IMR-90 (cell line): ENCODE data around the gene SLC41A1. TPM values are rescaled to one million over a fixed set of nuclear protein-coding genes. Genes with fewer than 3 reads are reported as not detected.

Experiments
- ATAC-seq: fragments of 200-7000 bp; cut with Tn5 transposase; 2 replicates; pipeline ENCODE4 v1.9.1; 2020; ENCODE audit warnings: low read depth, mild to moderate bottlenecking, moderate library complexity
- BruUV-seq: library from RNA; stranded (reverse); fragments of 400-500 nt; replicated peaks from 2 replicates; lab custom pipeline; 2021; lab: Mats Ljungman, UMichigan
- CTCF ChIA-PET: fragments of 300-600 bp; formaldehyde crosslinking; extraction: SDS; loops from one replicate; lab custom pipeline; 2021; ENCODE audit warnings: antibody characterized with exemption; lab: Yijun Ruan, JAX
- POLR2A ChIA-PET: fragments of 300-600 bp; sonication (Branson Sonifier 250); formaldehyde crosslinking; loops from one replicate; lab custom pipeline; 2022; ENCODE audit warnings: antibody characterized with exemption; ENCODE audit not compliant: unreplicated experiment; lab: Charles Lee
- DNase-seq: peaks from one replicate; pipeline ENCODE4 v3.0.0; 2013
- H2AFZ ChIP-seq: replicated peaks from 2 replicates; pipeline ENCODE3; 2013; ENCODE audit warnings: low read length, mild to moderate bottlenecking; ENCODE audit not compliant: poor library complexity
- H2AK5ac ChIP-seq: 2 replicates; pipeline ENCODE4 v1.6.1; 2013; ENCODE audit warnings: low read depth, low read length, inconsistent platforms
- H2AK9ac ChIP-seq: replicated peaks from 2 replicates; pipeline ENCODE3; 2013; ENCODE audit warnings: mild to moderate bottlenecking, low read depth, low read length, moderate library complexity; ENCODE audit not compliant: poor library complexity
- H2BK120ac ChIP-seq: 2 replicates; pipeline ENCODE4 v1.6.1; 2013; ENCODE audit warnings: low read depth, low read length, inconsistent platforms
- H2BK15ac ChIP-seq: 3 replicates; pipeline ENCODE4 v1.6.1; 2013; ENCODE audit warnings: low read depth, low read length, inconsistent platforms
- H2BK20ac ChIP-seq: 2 replicates; pipeline ENCODE4 v1.6.1; 2013; ENCODE audit warnings: low read depth, mild to moderate bottlenecking, inconsistent platforms, low read length, moderate library complexity
- H2BK5ac ChIP-seq: 2 replicates; pipeline ENCODE4 v1.6.1; 2013; ENCODE audit warnings: mild to moderate bottlenecking, low read depth, low read length, inconsistent platforms; ENCODE audit not compliant: poor library complexity, severe bottlenecking
- H3K14ac ChIP-seq: replicated peaks from 2 replicates; pipeline ENCODE4 v1.6.1; 2013; ENCODE audit warnings: low read depth, low read length, inconsistent platforms
- H3K18ac ChIP-seq: 2 replicates; pipeline ENCODE4 v1.6.1; 2013; ENCODE audit warnings: low read depth, low read length, control low read depth
- H3K23ac ChIP-seq: 2 replicates; pipeline ENCODE4 v1.6.1; 2013; ENCODE audit warnings: low read depth, low read length, inconsistent platforms
- H3K27ac ChIP-seq: 2 replicates; pipeline ENCODE4 v1.5.1; 2013; ENCODE audit warnings: mild to moderate bottlenecking, control low read depth, low read length; ENCODE audit not compliant: insufficient read depth
- H3K27me3 ChIP-seq: 2 replicates; pipeline ENCODE4 v1.6.1; 2013; ENCODE audit warnings: low read length; ENCODE audit not compliant: control insufficient read depth, insufficient read depth
- H3K36me3 ChIP-seq: 2 replicates; pipeline ENCODE4 v1.6.1; 2013; ENCODE audit warnings: low read length, mixed read lengths; ENCODE audit not compliant: control insufficient read depth, insufficient read depth
- H3K4ac ChIP-seq: 2 replicates; pipeline ENCODE4 v1.6.1; 2013; ENCODE audit warnings: low read depth, low read length, inconsistent platforms
- H3K4me1 ChIP-seq: 2 replicates; pipeline ENCODE4 v1.6.1; 2013; ENCODE audit warnings: low read length, mixed read lengths; ENCODE audit not compliant: control insufficient read depth, insufficient read depth
- H3K4me2 ChIP-seq: 2 replicates; pipeline ENCODE4 v1.6.1; 2013; ENCODE audit warnings: low read depth, mild to moderate bottlenecking, control low read depth, low read length, moderate library complexity
- H3K4me3 ChIP-seq: 2 replicates; pipeline ENCODE4 v1.5.1; 2013; ENCODE audit warnings: low read depth, mild to moderate bottlenecking, control low read depth, low read length, moderate library complexity; ENCODE audit not compliant: insufficient read depth
- H3K56ac ChIP-seq: 2 replicates; pipeline ENCODE4 v1.6.1; 2013; ENCODE audit warnings: low read length, inconsistent platforms; ENCODE audit not compliant: insufficient read depth; ENCODE audit errors: extremely low read depth
- H3K79me1 ChIP-seq, 2 experiments: 2 replicates each; pipeline ENCODE4 v1.6.1; 2013; ENCODE audit warnings: low read length in 2 of 2, inconsistent platforms in 1 of 2, low read depth in 1 of 2
- H3K9ac ChIP-seq: 2 replicates; pipeline ENCODE4 v1.6.1; 2013; ENCODE audit warnings: low read depth, low read length, control low read depth
- H3K9me1 ChIP-seq: 2 replicates; pipeline ENCODE4 v1.6.1; 2013; ENCODE audit warnings: low read length, inconsistent platforms; ENCODE audit not compliant: insufficient read depth
- H3K9me3 ChIP-seq: 2 replicates; pipeline ENCODE4 v1.6.1; 2013; ENCODE audit warnings: low read length; ENCODE audit not compliant: control insufficient read depth, insufficient read depth
- H4K20me1 ChIP-seq: 2 replicates; pipeline ENCODE4 v1.6.1; 2013; ENCODE audit warnings: low read length, inconsistent platforms; ENCODE audit not compliant: insufficient read depth
- H4K5ac ChIP-seq: 2 replicates; pipeline ENCODE4 v1.6.1; 2013; ENCODE audit warnings: mild to moderate bottlenecking, low read depth, low read length, control low read depth
- H4K8ac ChIP-seq, 2 experiments: 2 replicates each; pipeline ENCODE4 v1.6.1; 2013; ENCODE audit warnings: low read depth in 2 of 2, low read length in 2 of 2, control low read depth in 1 of 2, inconsistent platforms in 1 of 2
- H4K91ac ChIP-seq: 2 replicates; pipeline ENCODE4 v1.6.1; 2013; ENCODE audit warnings: low read depth, low read length, inconsistent platforms; ENCODE audit not compliant: insufficient read depth
- MXI1 ChIP-seq: IDR thresholded peaks from 2 replicates; pipeline ENCODE4 v1.6.1; 2012; ENCODE audit warnings: low read depth, mild to moderate bottlenecking, low read length, moderate library complexity, borderline replicate concordance
- NFE2L2 ChIP-seq: fragments of 150-350 bp; IDR thresholded peaks from 2 replicates; pipeline ENCODE4 v1.6.1; 2016; ENCODE audit warnings: low read depth, mild to moderate bottlenecking, low read length
- WGBS, 2 experiments: methylation state at CpG; one replicate each; pipeline versions ENCODE4 v1.1.5 to v1.1.7; 2013; ENCODE audit warnings: missing lambda C conversion rate in 2 of 2; ENCODE audit not compliant: insufficient read length in 1 of 2; ENCODE audit errors: extremely low coverage in 2 of 2; 5-methylcytosine and 5-hydroxymethylcytosine counted together
- dilution Hi-C: fragments of 300-500 bp; cut with HindIII; formaldehyde crosslinking; loops from one replicate; pipeline ENCODE4 v1.14.3; 2018; ENCODE audit warnings: low sequenced_read_pairs; ENCODE audit not compliant: unreplicated experiment
- in situ Hi-C: fragments of 300-500 bp; cut with MboI; formaldehyde crosslinking; loops from 3 replicates; pipeline ENCODE4 v1.14.3; 2019; ENCODE audit warnings: low sequenced_read_pairs, inconsistent platforms, mixed read lengths
- intact Hi-C: fragments of 100-400 bp; cut with micrococcal nuclease; formaldehyde crosslinking; loops from 2 replicates; pipeline ENCODE4 v1.10.0; 2022
- polyA plus RNA-seq, 3 experiments: library from polyadenylated mRNA; depleted of rRNA; stranded (reverse); fragments of >200 nt; gene quantifications; 2 replicates each; pipeline ENCODE4 v1.2.3, GENCODE V29; 2012; ENCODE audit warnings: low replicate concordance in 1 of 3
- total RNA-seq: library from RNA; depleted of rRNA; stranded (reverse); fragments of >200 nt; gene quantifications from 2 replicates; pipeline ENCODE4 v1.2.3, GENCODE V29; 2012

Gene SLC41A1
- total and polyA plus RNA-seq, 2 of the 4 experiments (the other 2 are of a cell fraction) = 6.3 to 26.3 TPM

DNA sequence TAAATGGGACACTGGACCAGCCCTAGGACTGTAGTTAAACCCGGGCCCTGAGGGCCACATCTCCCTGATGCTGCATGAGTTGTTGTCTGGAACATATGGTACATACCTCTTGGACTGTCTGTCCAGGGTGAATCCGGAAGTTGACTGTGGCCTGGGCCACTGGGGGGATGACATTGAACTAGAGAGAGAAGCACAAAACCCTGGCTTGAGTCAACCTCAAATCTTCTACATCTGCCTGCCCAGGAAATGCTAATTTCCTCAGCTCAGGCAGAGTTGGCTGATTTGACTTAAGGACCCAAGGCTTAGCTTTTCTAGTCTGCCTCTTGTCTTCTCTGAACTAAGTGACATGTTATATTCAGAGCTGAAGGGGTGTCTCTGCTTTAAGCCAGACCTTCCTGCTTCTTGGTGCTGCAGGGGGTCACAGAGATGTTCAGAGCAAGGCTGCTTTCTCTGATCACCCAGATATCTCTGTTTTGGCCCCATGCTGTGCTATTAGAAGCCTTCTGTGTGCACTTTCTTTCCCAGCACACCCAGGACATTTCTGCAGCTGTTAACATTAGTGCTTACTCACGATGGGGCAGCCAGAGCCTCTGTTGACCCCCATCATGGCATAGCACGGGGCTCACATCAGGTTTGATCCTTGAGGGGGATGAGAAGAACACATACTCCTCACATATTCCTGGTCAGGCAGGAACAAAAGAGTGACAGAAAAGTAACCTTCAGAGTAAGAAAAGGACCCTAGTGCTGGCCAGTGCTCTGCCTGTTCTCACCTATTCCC is 27.3 kb upstream of the SLC41A1 start:
- Histone ChIP-seq H3K4me2 (no peak overlapping the region), H3K4me3 (no peak overlapping the region), H4K91ac (no peak overlapping the region), H3K79me1 (no peaks in the 10 kb centered on the region), H3K9ac (no peak overlapping the region), H4K5ac (no peak overlapping the region), H4K20me1 (no peaks in the 10 kb centered on the region), H3K4ac (no peak overlapping the region), H3K18ac (no peak overlapping the region), H2BK20ac (no peak overlapping the region), H3K36me3 (no peaks in the 10 kb centered on the region), H3K9me1 (peaks cover 2% of the 10 kb centered on the region; the same call in 1 of the 2 replicates), H2AK9ac (no peak overlapping the region), H2BK5ac (no peak overlapping the region), H3K14ac (no peak overlapping the region), H2BK120ac (no peak overlapping the region), H2BK15ac (no peak overlapping the region), H3K23ac (no peak overlapping the region), H3K27ac (no peak overlapping the region), H3K56ac (no peak overlapping the region), H3K27me3 (peaks cover 14% of the 10 kb centered on the region), H2AFZ (no peak overlapping the region), H3K9me3 (no peaks in the 10 kb centered on the region), H4K8ac (no peak overlapping the region), H3K4me1 (peaks cover 4% of the 10 kb centered on the region), H2AK5ac (no peak overlapping the region)
- in situ Hi-C loops = no loop called here
- WGBS, 2 experiments = no CpG with 5 or more reads among the region's 4 CpGs
- ChIA-PET CTCF (no interaction called here), POLR2A (no interaction called here)
- no peak for DNase-seq
- dilution Hi-C loops = no loop called here
- intact Hi-C loops = no loop called here
- ATAC-seq = no peak
- TF ChIP-seq MXI1 = no peak
- no peak for TF ChIP-seq NFE2L2
- no TSS peak for BruUV-seq
